ENCODE measurements around the gene MPRIP.
"Not testable (repeated sequence)": the region's sequence is repeated elsewhere in the genome, so short reads cannot be mapped to it uniquely, and the experiment has no call there.

DNA sequence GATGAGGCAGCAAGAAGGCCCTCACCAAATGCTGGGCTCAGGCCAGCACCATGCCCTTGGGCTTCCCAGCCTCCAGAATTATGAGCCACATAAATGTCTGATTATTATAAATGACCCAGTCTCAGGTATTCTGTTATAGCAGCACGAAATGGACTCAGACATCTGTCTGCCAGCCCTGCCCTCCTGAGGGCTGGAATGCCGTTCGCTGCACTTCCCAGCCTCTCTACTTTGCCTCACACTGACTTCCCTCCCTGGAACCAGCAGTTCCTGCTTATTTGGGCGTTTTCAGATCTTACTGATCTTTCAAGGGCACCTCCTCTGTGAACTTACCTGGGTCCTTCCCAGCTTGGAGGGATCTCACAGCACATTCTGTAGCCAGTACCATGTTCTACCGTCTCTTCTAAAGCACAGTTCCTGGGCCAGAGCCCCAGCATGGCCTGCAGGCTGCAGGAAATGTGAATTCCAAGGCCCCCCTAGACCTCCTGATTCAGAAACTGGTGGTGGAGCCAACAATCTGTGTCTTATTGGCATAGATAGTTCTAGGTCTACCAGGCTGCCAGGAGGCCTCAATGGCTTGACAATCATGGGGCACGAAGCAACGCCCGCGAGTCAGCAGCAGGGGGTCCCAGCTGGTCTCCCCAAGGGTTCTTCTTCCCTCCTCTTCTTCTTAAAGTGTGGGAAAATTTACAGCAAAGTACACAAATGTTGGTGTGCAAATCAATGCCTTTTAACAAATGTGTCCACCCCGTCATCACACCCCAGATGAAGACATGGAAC lies 33.4 kb upstream of the MPRIP start:
- TF ChIP-seq, protein P1, sequence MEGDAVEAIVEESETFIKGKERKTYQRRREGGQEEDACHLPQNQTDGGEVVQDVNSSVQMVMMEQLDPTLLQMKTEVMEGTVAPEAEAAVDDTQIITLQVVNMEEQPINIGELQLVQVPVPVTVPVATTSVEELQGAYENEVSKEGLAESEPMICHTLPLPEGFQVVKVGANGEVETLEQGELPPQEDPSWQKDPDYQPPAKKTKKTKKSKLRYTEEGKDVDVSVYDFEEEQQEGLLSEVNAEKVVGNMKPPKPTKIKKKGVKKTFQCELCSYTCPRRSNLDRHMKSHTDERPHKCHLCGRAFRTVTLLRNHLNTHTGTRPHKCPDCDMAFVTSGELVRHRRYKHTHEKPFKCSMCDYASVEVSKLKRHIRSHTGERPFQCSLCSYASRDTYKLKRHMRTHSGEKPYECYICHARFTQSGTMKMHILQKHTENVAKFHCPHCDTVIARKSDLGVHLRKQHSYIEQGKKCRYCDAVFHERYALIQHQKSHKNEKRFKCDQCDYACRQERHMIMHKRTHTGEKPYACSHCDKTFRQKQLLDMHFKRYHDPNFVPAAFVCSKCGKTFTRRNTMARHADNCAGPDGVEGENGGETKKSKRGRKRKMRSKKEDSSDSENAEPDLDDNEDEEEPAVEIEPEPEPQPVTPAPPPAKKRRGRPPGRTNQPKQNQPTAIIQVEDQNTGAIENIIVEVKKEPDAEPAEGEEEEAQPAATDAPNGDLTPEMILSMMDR (IDR thresholded peaks at IDR 0.05; ENCODE audit: poor library complexity, severe bottlenecking), result not testable (repeated sequence)
- not testable (repeated sequence) for TF ChIP-seq MXI1 (conservative IDR thresholded peaks at IDR 0.05; ENCODE audit: poor library complexity, severe bottlenecking)
